ENCODE results near the gene TBC1D26.

GRCh38 chr17:15738066-15738465 is 6.0 kb downstream of the TBC1D26 start:
- TF ChIP-seq TAF1 (IDR thresholded peaks at IDR 0.05; ENCODE audit: low read depth), result no peak
- TF ChIP-seq CTCF (IDR thresholded peaks at IDR 0.05; ENCODE audit: poor library complexity, severe bottlenecking), result no peak
- TF ChIP-seq POLR2AphosphoS5 (IDR thresholded peaks at IDR 0.05), result no peak

Measured in neural cell (in vitro differentiated cells).